CD14-positive monocyte (primary cell): ENCODE results near the gene MT2A. TPM values are rescaled to one million over a fixed set of nuclear protein-coding genes. Genes with fewer than 3 reads are reported as not detected.

Source experiments
- DNase-seq, 3 donors: peaks; one replicate each; pipeline ENCODE4 v3.0.0-alpha.2; 2011 to 2022
- H2AFZ ChIP-seq: 2 replicates; pipeline ENCODE4 v1.6.0; 2012; ENCODE audit warnings: mild to moderate bottlenecking, low read depth, low read length, inconsistent platforms; ENCODE audit not compliant: insufficient read depth, poor library complexity, severe bottlenecking
- H3K27ac ChIP-seq, 2 donors: 1 replicate in 1 of 2; 2 replicates in 1 of 2; pipeline ENCODE4 v1.5.1; 2012 to 2013; ENCODE audit warnings: low read length in 2 of 2, control low read depth in 1 of 2, inconsistent platforms in 1 of 2, low read depth in 1 of 2, mild to moderate bottlenecking in 1 of 2
- H3K27me3 ChIP-seq, 2 donors: one replicate each; pipeline versions ENCODE4 v1.6.0 to v1.6.1; 2011 to 2013; ENCODE audit warnings: low read length in 2 of 2; ENCODE audit not compliant: control insufficient read depth in 2 of 2, insufficient read depth in 2 of 2
- H3K36me3 ChIP-seq, 2 donors: replicated peaks in 1 of 2; 1 replicate in 1 of 2; 2 replicates in 1 of 2; pipeline versions ENCODE4 v1.5.1 to v1.6.1; 2012 to 2013; ENCODE audit warnings: low read length in 2 of 2, control low read depth in 1 of 2, inconsistent platforms in 1 of 2, mild to moderate bottlenecking in 1 of 2; ENCODE audit not compliant: insufficient read depth in 2 of 2, control insufficient read depth in 1 of 2
- H3K4me1 ChIP-seq, 2 donors: 1 replicate in 1 of 2; 2 replicates in 1 of 2; pipeline versions ENCODE4 v1.5.1 to v1.6.1; 2012 to 2013; ENCODE audit warnings: low read length in 2 of 2, control low read depth in 1 of 2, inconsistent platforms in 1 of 2, mild to moderate bottlenecking in 1 of 2, moderate library complexity in 1 of 2; ENCODE audit not compliant: insufficient read depth in 2 of 2, control insufficient read depth in 1 of 2
- H3K4me2 ChIP-seq: replicated peaks from 2 replicates; pipeline ENCODE3; 2012; ENCODE audit warnings: low read length, moderate library complexity, mild to moderate bottlenecking; ENCODE audit not compliant: poor library complexity, severe bottlenecking; ENCODE audit errors: extremely low read depth
- H3K4me3 ChIP-seq, 3 experiments: fragments of 200-600 bp in 1 of 3; sonication (generic) in 1 of 3; replicated peaks in 1 of 3; 1 replicate in 2 of 3; 2 replicates in 1 of 3; pipeline ENCODE4 v1.5.1; 2011 to 2013; ENCODE audit warnings: low read length in 3 of 3, mild to moderate bottlenecking in 3 of 3, control low read depth in 2 of 3, low read depth in 2 of 3, inconsistent platforms in 1 of 3, moderate library complexity in 1 of 3
- H3K79me2 ChIP-seq: 2 replicates; pipeline ENCODE4 v1.6.0; 2012; ENCODE audit warnings: mild to moderate bottlenecking, control low read depth, inconsistent platforms, low read length, moderate library complexity; ENCODE audit not compliant: insufficient read depth
- H3K9ac ChIP-seq: 2 replicates; pipeline ENCODE4 v1.6.0; 2017; ENCODE audit warnings: low read length, mild to moderate bottlenecking; ENCODE audit not compliant: insufficient read depth, poor library complexity, severe bottlenecking
- H3K9me3 ChIP-seq, 2 donors: replicated peaks in 1 of 2; 1 replicate in 1 of 2; 2 replicates in 1 of 2; pipeline versions ENCODE4 v1.5.1 to v1.6.1; 2012 to 2013; ENCODE audit warnings: low read length in 2 of 2, control low read depth in 1 of 2; ENCODE audit not compliant: control insufficient read depth in 1 of 2, insufficient read depth in 1 of 2
- H4K20me1 ChIP-seq: 2 replicates; pipeline ENCODE4 v1.6.0; 2012; ENCODE audit warnings: mild to moderate bottlenecking, low read length, control low read depth, moderate library complexity; ENCODE audit not compliant: insufficient read depth
- H3K27ac Mint-ChIP-seq, 7 donors: one replicate each; pipeline ENCODE4 v1.8.0; 2020; ENCODE audit warnings: mild to moderate bottlenecking in 7 of 7, mixed read lengths in 7 of 7, moderate library complexity in 6 of 7, inconsistent platforms in 2 of 7
- H3K27me3 Mint-ChIP-seq, 3 donors: one replicate each; pipeline ENCODE4 v1.8.0; 2021 to 2022; ENCODE audit warnings: low read depth in 3 of 3, mild to moderate bottlenecking in 3 of 3, mixed read lengths in 3 of 3, moderate library complexity in 3 of 3, inconsistent platforms in 1 of 3
- H3K36me3 Mint-ChIP-seq, 2 donors: one replicate each; pipeline ENCODE4 v1.8.0; 2020; ENCODE audit warnings: mixed read lengths in 2 of 2, inconsistent platforms in 1 of 2, mild to moderate bottlenecking in 1 of 2
- H3K4me1 Mint-ChIP-seq: one replicate; pipeline ENCODE4 v1.8.0; 2020; ENCODE audit warnings: mild to moderate bottlenecking, mixed read lengths
- H3K4me3 Mint-ChIP-seq, 2 donors: one replicate each; pipeline ENCODE4 v1.8.0; 2020; ENCODE audit warnings: mild to moderate bottlenecking in 2 of 2, mixed read lengths in 2 of 2, moderate library complexity in 1 of 2
- H3K9me3 Mint-ChIP-seq, 7 donors: one replicate each; pipeline ENCODE4 v1.8.0; 2020 to 2022; ENCODE audit warnings: mixed read lengths in 7 of 7, mild to moderate bottlenecking in 6 of 7, moderate library complexity in 6 of 7, inconsistent platforms in 2 of 7
- WGBS: methylation state at CpG from one replicate; pipeline ENCODE4 v1.1.5; 2013; ENCODE audit warnings: missing lambda C conversion rate; ENCODE audit not compliant: insufficient coverage; 5-methylcytosine and 5-hydroxymethylcytosine counted together
- intact Hi-C, 2 donors: fragments of 100-400 bp; cut with micrococcal nuclease; formaldehyde crosslinking; loops; one replicate each; pipeline versions ENCODE4 v1.15.0 to v1.15.1; 2023
- polyA plus RNA-seq, 3 donors: library from polyadenylated mRNA; depleted of rRNA in 1 of 3; unstranded in 2 of 3; stranded (reverse) in 1 of 3; fragments of 300-500 nt in 2 of 3; fragments of >200 nt in 1 of 3; fragmentation: Illumina TruSeq in 2 of 3; gene quantifications; 1 replicate in 2 of 3; 2 replicates in 1 of 3; pipeline ENCODE4 v1.2.3, GENCODE V29; 2012 to 2021
- TF ChIP-seq, protein P1 (sequence below): fragments of 200-600 bp; IDR thresholded peaks from one replicate; pipeline ENCODE4 v1.8.0; 2022; ENCODE audit warnings: antibody characterized with exemption, mild to moderate bottlenecking

Gene MT2A
- polyA plus RNA-seq, 3 donors: 26.8 to 228 (median 126) TPM

GRCh38 chr16:56611281-56611833 is 3.0 kb downstream of the MT2A start:
- peaks cover 34 to 41% of the 10 kb centered on the region in 2 donors for H3K4me1 ChIP-seq
- H3K4me2 ChIP-seq: no peak overlapping the region
- peak overlapping the region in 6 of 7 donors; percentile 11 to 95 (median 85) for H3K27ac Mint-ChIP-seq
- H3K9me3 Mint-ChIP-seq: peaks cover 0 to 3% (median 0%) of the 10 kb centered on the region in 7 donors
- no peaks in the 10 kb centered on the region for H3K36me3 Mint-ChIP-seq
- H3K9ac ChIP-seq: no peak overlapping the region
- peaks cover 43% of the 10 kb centered on the region for H3K4me1 Mint-ChIP-seq
- no peak overlapping the region for H3K4me3 ChIP-seq
- H4K20me1 ChIP-seq: no peaks in the 10 kb centered on the region
- no peaks in the 10 kb centered on the region for H3K9me3 ChIP-seq
- no peak overlapping the region for H2AFZ ChIP-seq
- H3K4me3 Mint-ChIP-seq: no peak overlapping the region
- TF ChIP-seq, protein P1, sequence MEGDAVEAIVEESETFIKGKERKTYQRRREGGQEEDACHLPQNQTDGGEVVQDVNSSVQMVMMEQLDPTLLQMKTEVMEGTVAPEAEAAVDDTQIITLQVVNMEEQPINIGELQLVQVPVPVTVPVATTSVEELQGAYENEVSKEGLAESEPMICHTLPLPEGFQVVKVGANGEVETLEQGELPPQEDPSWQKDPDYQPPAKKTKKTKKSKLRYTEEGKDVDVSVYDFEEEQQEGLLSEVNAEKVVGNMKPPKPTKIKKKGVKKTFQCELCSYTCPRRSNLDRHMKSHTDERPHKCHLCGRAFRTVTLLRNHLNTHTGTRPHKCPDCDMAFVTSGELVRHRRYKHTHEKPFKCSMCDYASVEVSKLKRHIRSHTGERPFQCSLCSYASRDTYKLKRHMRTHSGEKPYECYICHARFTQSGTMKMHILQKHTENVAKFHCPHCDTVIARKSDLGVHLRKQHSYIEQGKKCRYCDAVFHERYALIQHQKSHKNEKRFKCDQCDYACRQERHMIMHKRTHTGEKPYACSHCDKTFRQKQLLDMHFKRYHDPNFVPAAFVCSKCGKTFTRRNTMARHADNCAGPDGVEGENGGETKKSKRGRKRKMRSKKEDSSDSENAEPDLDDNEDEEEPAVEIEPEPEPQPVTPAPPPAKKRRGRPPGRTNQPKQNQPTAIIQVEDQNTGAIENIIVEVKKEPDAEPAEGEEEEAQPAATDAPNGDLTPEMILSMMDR: no peak
- intact Hi-C loops: no loop called here
- peak overlapping the region in 1 of 2 donors; percentile 93 for H3K27ac ChIP-seq
- no peak for DNase-seq
- peaks cover 8 to 10% (median 9%) of the 10 kb centered on the region in 3 donors for H3K27me3 Mint-ChIP-seq
- H3K79me2 ChIP-seq: no peaks in the 10 kb centered on the region
- WGBS: 71% methylated on average over 1 of the region's 2 CpGs
- H3K27me3 ChIP-seq: peaks cover 0 to 8% of the 10 kb centered on the region in 2 donors
- H3K36me3 ChIP-seq: no peaks in the 10 kb centered on the region

DNA sequence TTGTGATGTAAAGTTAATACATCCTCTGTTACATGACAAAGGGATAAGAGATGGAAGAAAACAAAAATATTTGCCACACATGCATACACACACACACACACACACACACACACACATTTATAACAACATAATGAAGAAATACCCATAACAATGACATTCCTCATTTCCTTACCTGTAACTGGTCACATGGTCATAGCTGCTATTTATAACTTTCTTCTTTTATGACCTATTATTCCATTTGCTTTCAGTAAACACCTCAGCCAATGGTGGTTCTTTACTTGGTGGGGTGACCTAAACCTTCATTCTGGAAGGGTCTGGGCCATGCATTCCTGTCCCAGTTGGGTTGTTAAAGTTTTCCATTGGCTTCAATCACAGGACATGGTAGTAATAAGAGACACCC is 5.3 kb downstream of the MT2A start:
- intact Hi-C loops: no loop called here
- peaks cover 28 to 31% (median 30%) of the 10 kb centered on the region in 3 donors for H3K27me3 Mint-ChIP-seq
- Histone ChIP-seq H3K79me2 (no peaks in the 10 kb centered on the region), H3K4me3 (no peak overlapping the region), H3K4me2 (no peak overlapping the region), H2AFZ (no peak overlapping the region), H3K4me1 (peaks cover 31 to 38% of the 10 kb centered on the region in 2 donors), H4K20me1 (no peaks in the 10 kb centered on the region), H3K9me3 (no peaks in the 10 kb centered on the region), H3K27ac (no peak overlapping the region), H3K27me3 (peaks cover 13 to 31% of the 10 kb centered on the region in 2 donors), H3K36me3 (no peaks in the 10 kb centered on the region), H3K9ac (no peak overlapping the region)
- peaks cover 0 to 2% (median 0%) of the 10 kb centered on the region in 7 donors for H3K9me3 Mint-ChIP-seq
- no peak overlapping the region for H3K27ac Mint-ChIP-seq
- TF ChIP-seq, protein P1: no peak
- no peak for DNase-seq
- H3K4me1 Mint-ChIP-seq: peaks cover 40% of the 10 kb centered on the region
- H3K4me3 Mint-ChIP-seq: no peak overlapping the region
- H3K36me3 Mint-ChIP-seq: peaks cover 0 to under 1% of the 10 kb centered on the region in 2 donors
